Transverse colon (tissue), 4 donors: ENCODE data around the gene PLGRKT. TPM values are rescaled to one million over a fixed set of nuclear protein-coding genes. Genes with fewer than 3 reads are reported as not detected.
"Not testable (repeated sequence)": the region's sequence is repeated elsewhere in the genome, so short reads cannot be mapped to it uniquely, and the experiment has no call there.

Experiments used
- DNase-seq: peaks from one replicate; pipeline ENCODE4 v3.0.0-alpha.2; 2019
- H3K27ac ChIP-seq, 4 donors: fragments of 200-600 bp; sonication (generic); 2 replicates each; pipeline ENCODE4 v1.5.1; 2016 to 2018; ENCODE audit warnings: inconsistent platforms in 4 of 4
- H3K27me3 ChIP-seq: fragments of 200-600 bp; sonication (generic); 2 replicates; pipeline ENCODE4 v1.5.1; 2017; ENCODE audit warnings: inconsistent platforms
- H3K36me3 ChIP-seq, 4 donors: fragments of 200-600 bp; sonication (generic); 2 replicates each; pipeline ENCODE4 v1.5.1; 2017 to 2019; ENCODE audit warnings: inconsistent platforms in 4 of 4
- H3K4me1 ChIP-seq, 4 donors: fragments of 200-600 bp; sonication (generic); 2 replicates each; pipeline ENCODE4 v1.5.1; 2017 to 2020; ENCODE audit warnings: inconsistent platforms in 4 of 4
- H3K4me3 ChIP-seq, 4 donors: fragments of 200-600 bp; sonication (generic); 1 replicate in 1 of 4; 2 replicates in 3 of 4; pipeline versions ENCODE4 v1.5.1 to v1.6.1; 2017 to 2019; ENCODE audit warnings: inconsistent platforms in 4 of 4
- H3K9me3 ChIP-seq, 2 donors: fragments of 200-600 bp; sonication (generic); 2 replicates each; pipeline ENCODE4 v1.5.1; 2017 to 2019; ENCODE audit warnings: inconsistent platforms in 2 of 2
- CTCF ChIP-seq, 5 experiments: fragments of 200-600 bp in 3 of 5; fragments of 450-650 bp in 2 of 5; sonication (generic) in 3 of 5; IDR thresholded peaks; 1 replicate in 2 of 5; 2 replicates in 3 of 5; pipeline ENCODE4 v1.5.1; 2016 to 2017; ENCODE audit warnings: antibody characterized with exemption in 5 of 5, inconsistent platforms in 3 of 5, mild to moderate bottlenecking in 2 of 5, moderate library complexity in 1 of 5
- EP300 ChIP-seq: sonication (generic); formaldehyde crosslinking; IDR thresholded peaks from one replicate; pipeline ENCODE4 v1.6.1; 2017; ENCODE audit warnings: antibody characterized with exemption, low read depth
- POLR2A ChIP-seq: fragments of 450-650 bp; IDR thresholded peaks from one replicate; pipeline ENCODE4 v1.6.1; 2016; ENCODE audit warnings: antibody characterized with exemption, mild to moderate bottlenecking, moderate library complexity
- POLR2AphosphoS5 ChIP-seq, 3 donors: sonication (generic); formaldehyde crosslinking; IDR thresholded peaks; one replicate each; pipeline ENCODE4 v1.6.1; 2016; ENCODE audit warnings: antibody characterized with exemption in 3 of 3
- WGBS, 2 donors: methylation state at CpG; one replicate each; pipeline ENCODE4 v1.1.5; 2018; ENCODE audit warnings: low coverage in 1 of 2; 5-methylcytosine and 5-hydroxymethylcytosine counted together
- in situ Hi-C, 4 donors: fragments of 200-750 bp; cut with MboI; loops; one replicate each; pipeline versions ENCODE4 v1.15.0 to v1.15.1; 2017; ENCODE audit warnings: low sequenced_read_pairs in 3 of 4, low pct_ligation_motif_present in 1 of 4, low pct_unique_long_range_greater_than_20kb in 1 of 4
- intact Hi-C: fragments of 100-400 bp; cut with DNase I; formaldehyde crosslinking; loops from one replicate; pipeline ENCODE4 v1.15.1; 2023; ENCODE audit warnings: low total_unique reads
- total RNA-seq, 4 donors: library from RNA; depleted of rRNA; stranded (reverse); fragments of >200 nt; gene quantifications; one replicate each; pipeline ENCODE4 v1.1.0, GENCODE V29; 2016

PLGRKT gene
- total RNA-seq, 4 donors from 2014 or later: 1.6 to 58.3 (median 16.5) TPM

GRCh38 chr9:5336688-5337087 lies 101.0 kb downstream of the PLGRKT start:
- no peak overlapping the region for H3K4me3 ChIP-seq
- no peak for DNase-seq
- no peak overlapping the region for H3K27ac ChIP-seq
- in situ Hi-C loops: no loop called here
- WGBS, 2 donors: 61 to 71% methylated on average over 4 of the region's 4 CpGs
- TF ChIP-seq EP300: no peak
- TF ChIP-seq POLR2AphosphoS5 (IDR thresholded peaks at IDR 0.05): no peak
- TF ChIP-seq CTCF (IDR thresholded peaks at IDR 0.05): no peak
- no peak for TF ChIP-seq POLR2A
- H3K9me3 ChIP-seq: no peaks in the 10 kb centered on the region
- H3K27me3 ChIP-seq: no peaks in the 10 kb centered on the region
- intact Hi-C loops: no loop called here
- no peaks in the 10 kb centered on the region for H3K4me1 ChIP-seq
- H3K36me3 ChIP-seq: no peaks in the 10 kb centered on the region

GRCh38 chr9:5331276-5331675 lies 106.4 kb downstream of the PLGRKT start:
- H3K36me3 ChIP-seq, H3K4me3 ChIP-seq, H3K27me3 ChIP-seq, H3K27ac ChIP-seq, H3K9me3 ChIP-seq, intact Hi-C loops, H3K4me1 ChIP-seq, in situ Hi-C loops, DNase-seq: not testable (repeated sequence)
- 87 to 90% methylated on average over 3 of the region's 3 CpGs for WGBS, 2 donors

GRCh38 chr9:5326893-5327548 lies 110.7 kb downstream of the PLGRKT start:
- in situ Hi-C loops: no loop called here
- no peak overlapping the region for H3K27ac ChIP-seq
- H3K27me3 ChIP-seq: no peaks in the 10 kb centered on the region
- H3K9me3 ChIP-seq: no peaks in the 10 kb centered on the region
- H3K36me3 ChIP-seq: no peaks in the 10 kb centered on the region
- H3K4me3 ChIP-seq: no peak overlapping the region
- intact Hi-C loops: no loop called here
- no peaks in the 10 kb centered on the region for H3K4me1 ChIP-seq
- no peak for DNase-seq
- 80 to 87% methylated on average over 2 to 10 of the region's 10 CpGs for WGBS, 2 donors
- TF ChIP-seq POLR2A (no peak), CTCF (IDR thresholded peaks at IDR 0.05) (no peak), POLR2AphosphoS5 (IDR thresholded peaks at IDR 0.05) (no peak), EP300 (no peak)

- no peak for TF ChIP-seq EP300
- no peak for TF ChIP-seq POLR2A
- no peak for TF ChIP-seq POLR2AphosphoS5 (IDR thresholded peaks at IDR 0.05)
- TF ChIP-seq CTCF (IDR thresholded peaks at IDR 0.05): no peak
Measured at GRCh38 chr9:5326187-5326586, 111.5 kb downstream of the PLGRKT start.

GRCh38 chr9:5321601-5322000 lies 116.1 kb downstream of the PLGRKT start:
- H3K9me3 ChIP-seq, H3K4me3 ChIP-seq, intact Hi-C loops, DNase-seq, H3K4me1 ChIP-seq, H3K27ac ChIP-seq, H3K36me3 ChIP-seq, H3K27me3 ChIP-seq: not testable (repeated sequence)
- in situ Hi-C loops: loop anchor here in 1 of 4 donors (25.0 kb wide), 1 partner anchor 266 kb away; no protein-coding TSS in a partner anchor
- 83 to 100% methylated on average over 1 of the region's 1 CpG for WGBS, 2 donors

More at GRCh38 chr9:5326187-5326586, 111.5 kb downstream of the PLGRKT start:
- H3K36me3 ChIP-seq: no peaks in the 10 kb centered on the region
- H3K27ac ChIP-seq: no peak overlapping the region
- no peaks in the 10 kb centered on the region for H3K9me3 ChIP-seq
- H3K4me1 ChIP-seq: no peaks in the 10 kb centered on the region
- H3K27me3 ChIP-seq: no peaks in the 10 kb centered on the region
- in situ Hi-C loops (no loop called here), intact Hi-C loops (no loop called here)
- no peak for DNase-seq
- no peak overlapping the region for H3K4me3 ChIP-seq
